Testis (tissue), 2 donors: ENCODE results near the gene CBFB.

Experiments used
- CTCF ChIP-seq, 3 experiments: fragments of 450-650 bp in 2 of 3; fragments of 200-600 bp in 1 of 3; sonication (generic) in 1 of 3; IDR thresholded peaks; one replicate each; pipeline ENCODE4 v1.5.1; 2016 to 2019; ENCODE audit warnings: antibody characterized with exemption in 3 of 3, mild to moderate bottlenecking in 2 of 3, moderate library complexity in 1 of 3
- POLR2A ChIP-seq: fragments of 450-650 bp; IDR thresholded peaks from one replicate; pipeline ENCODE4 v1.6.1; 2017; ENCODE audit warnings: antibody characterized with exemption, mild to moderate bottlenecking, moderate library complexity

- no peak for TF ChIP-seq CTCF (IDR thresholded peaks at IDR 0.05)
- TF ChIP-seq POLR2A, result no peak
Measured at GRCh38 chr16:67141391-67141790, 112.4 kb downstream of the CBFB start.
